ENCODE results near the gene RELT.

The RELT gene

DNA sequence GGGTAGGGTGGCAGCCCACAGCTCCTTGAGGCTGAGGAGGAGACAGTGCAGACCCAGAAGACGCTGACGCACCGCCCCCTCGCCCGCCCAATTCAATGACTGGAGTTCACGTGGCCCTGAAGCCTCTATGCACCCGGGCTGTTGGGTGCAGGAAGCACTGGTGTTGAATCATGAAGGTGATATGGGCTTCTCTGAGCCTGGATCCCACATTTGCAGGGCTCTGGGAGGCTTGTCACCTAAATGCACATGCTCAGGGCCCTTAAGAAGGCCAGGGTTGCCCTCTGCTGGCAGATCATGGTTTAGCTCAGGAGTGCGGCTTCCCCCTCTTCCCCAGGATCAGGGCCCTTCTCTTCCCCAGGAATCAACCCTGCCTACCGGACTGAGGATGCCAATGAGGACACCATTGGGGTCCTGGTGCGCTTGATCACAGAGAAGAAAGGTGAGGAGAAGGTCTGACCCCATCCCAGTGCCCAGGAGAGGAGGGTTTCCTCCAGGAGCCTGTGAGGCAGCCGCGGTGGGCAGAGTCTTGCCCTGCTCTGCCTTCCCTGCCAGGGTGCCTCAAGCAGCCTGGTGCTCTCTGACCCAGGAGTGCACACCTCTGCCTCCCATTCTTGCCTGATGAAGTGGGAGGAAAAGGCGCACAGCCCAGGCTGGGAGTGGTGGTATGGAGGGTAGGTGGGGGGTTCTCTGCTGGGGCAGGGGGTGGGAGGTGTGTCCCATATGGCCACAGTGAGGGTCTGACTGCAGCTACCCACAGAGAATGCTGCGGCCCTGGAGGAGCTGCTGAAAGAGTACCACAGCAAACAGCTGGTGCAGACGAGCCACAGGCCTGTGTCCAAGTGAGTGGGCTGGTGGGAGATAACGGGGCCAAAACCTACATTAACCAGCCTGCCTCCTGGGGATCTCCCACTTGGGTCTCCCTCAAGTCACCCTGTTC, 17.5 kb downstream of the RELT start:
- peak; percentile 55 for DNase-seq

DNA sequence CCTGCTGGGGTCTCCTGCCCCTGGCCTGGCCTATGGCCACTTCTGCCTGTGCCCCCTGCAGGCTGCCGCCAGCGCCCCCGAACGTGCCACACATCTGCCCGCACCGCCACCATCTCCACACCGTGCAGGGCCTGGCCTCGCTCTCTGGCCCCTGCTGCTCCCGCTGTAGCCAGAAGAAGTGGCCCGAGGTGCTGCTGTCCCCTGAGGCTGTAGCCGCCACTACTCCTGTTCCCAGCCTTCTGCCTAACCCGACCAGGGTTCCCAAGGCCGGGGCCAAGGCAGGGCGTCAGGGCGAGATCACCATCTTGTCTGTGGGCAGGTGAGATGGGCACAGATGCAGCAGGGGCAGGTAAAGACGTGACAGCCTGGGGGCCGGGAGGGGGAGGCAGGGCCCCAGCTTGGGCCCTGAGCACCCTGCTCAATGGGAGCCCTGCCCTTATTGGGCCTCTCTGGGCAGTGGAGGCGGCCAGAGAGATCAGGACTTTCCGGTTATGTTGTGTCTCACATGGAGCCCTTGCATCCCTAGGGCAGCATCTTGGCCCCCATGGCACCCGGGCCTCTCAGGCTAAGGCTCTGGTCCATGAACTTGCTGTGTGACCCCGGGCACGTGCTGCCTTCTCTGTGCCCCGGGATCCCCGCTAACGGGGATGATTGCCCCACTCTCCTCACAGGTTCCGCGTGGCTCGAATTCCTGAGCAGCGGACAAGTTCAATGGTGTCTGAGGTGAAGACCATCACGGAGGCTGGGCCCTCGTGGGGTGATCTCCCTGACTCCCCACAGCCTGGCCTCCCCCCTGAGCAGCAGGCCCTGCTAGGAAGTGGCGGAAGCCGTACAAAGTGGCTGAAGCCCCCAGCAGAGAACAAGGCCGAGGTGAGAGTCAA, 18.5 kb downstream of the RELT start:
- DNase-seq, result no peak

DNA sequence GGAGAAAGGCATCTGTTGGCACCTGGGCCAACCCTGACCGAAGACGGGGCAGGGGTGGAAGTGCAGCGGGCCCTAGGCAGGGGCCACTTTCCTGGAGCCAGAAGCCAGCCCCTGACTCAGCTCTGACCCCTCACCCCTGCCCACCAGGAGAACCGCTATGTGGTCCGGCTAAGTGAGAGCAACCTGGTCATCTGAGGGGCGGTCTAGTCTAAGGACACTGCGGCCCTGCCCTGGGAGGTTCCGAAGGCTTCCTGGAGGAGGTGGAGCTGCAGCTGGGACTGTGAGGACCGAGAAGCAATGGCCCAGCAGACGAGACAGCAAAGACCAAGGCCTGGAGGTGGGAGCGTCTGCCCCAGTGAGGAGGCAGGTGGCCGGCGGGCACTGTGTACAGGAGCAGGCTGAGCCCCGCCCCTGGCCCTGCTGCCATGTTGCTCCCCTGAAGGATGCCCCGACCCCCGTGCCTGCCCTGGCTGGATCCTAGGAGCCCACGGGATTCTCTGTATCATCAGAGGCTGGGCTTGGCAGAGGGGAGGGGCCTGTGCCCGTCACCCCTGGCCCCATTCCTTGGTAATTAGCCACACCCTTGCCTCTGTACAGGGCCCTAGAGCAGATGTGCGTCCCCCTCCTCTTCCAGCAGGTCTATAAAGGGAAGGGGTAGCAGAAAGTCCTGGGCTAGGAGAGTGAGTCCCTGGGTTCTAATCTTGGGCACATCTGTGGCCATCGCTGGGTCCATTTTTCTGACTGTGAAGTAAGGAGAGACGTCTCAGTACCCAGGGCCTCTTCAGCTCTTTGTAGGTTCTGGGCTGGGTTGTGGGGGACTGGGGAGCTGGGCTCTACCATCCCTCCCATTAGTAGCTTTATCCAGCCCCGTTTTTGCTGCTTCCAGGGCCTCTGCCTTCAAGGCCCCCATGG, 19.4 kb downstream of the RELT start:
- no peak for DNase-seq

DNA sequence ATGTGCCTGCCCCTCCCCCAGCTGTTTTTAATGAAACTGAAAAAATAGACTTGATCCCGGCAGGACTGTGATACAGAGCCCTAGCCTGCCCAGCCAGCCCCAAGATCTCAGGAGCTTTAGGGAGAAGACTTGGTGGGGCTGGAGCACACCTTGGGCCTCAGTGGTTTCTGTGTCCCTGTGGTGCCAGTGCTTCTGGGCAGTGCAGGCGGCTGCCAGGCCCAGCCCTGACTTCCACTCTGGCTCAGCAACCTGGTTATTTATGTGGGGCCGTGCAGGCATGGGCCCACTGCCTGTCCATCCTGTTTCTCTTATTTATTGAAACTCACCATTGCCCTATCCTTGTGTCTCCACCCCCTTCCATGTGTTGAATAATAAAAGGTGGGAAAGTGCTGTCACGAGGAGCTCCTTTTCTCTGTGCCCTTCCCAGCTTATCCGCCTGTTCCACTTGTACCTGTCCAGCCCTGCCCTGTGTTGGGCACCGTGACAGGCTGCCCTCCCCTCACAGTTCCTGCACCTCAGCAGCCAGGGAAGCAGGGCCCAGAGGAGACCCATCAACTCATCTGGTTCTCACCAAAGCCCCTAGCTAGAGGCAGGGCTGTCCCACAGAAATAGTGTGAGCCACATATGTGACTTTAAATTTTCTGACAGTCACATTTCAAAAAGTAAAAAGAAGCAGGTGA, 20.2 kb downstream of the RELT start:
- DNase-seq, result no peak

DNA sequence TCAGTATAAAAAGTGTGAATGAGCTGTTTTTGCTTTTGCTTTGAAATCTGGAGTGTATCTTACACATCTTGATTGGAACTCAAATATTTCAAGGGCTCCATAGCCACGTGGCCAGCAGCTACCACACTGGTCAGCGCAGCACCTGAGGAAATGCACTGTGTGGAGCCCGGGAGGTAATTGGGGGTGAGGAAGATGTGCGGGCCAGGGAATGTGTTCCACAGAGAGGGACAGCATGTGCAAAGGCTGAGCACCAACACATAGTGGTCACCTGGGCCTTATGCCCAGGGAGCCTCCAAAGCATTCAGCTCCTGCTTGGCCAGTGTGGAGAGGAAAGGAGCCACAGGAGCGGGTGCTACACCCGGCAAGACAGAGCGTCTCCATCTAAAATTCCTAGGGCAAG, 20.8 kb downstream of the RELT start:
- no peak for DNase-seq

DNA sequence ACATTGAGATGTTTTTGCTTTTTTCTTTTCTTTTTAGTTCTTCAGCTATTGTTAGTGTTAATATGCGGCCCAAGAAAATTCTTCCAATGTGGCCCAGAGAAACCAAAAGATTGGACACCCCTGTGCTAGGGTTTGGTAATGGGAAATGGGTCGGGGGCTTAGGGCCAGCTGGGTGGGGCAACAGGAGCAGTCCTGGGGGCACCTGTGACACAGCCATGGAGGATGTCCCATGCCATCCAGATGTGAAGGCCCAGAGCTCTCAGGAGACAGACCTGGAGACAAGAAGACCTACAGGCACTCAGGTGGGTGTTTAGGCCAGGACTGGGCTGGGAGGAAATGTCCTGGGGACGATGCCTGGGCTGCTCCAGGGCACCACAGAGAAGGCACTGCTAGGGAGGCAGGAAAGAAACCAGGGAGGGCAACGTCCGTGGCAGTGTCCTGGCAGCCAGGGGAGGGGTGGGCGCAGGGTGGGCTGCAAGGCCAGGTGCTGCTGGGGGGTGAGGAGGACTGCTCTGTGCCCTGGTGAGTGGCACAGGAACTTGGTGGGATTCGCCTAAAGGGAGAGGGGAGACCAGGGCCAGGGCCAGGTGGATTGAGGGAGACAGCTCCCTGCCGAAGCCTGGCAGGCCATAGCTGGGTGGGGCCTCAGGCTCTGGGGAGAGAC, 21.4 kb downstream of the RELT start:
- no peak for DNase-seq

DNA sequence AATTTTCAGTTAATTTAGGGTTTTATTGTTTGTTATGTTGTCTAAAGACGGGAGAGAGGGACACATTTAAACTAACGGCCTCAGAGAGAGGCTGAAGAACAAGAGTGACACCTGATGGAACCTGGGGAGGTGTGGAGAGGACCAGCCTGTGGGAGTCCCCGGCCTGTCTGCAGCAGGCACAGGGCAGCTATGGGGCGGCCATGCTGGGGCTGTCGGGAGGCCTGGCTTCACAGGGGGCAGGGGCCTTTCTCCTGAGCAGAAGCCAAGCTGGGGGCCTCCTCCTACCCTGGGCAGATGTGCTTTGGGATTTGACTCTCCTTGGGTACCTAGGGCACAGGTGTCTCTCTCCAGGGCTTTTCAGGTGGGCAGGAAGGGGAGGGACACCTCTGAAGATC, 21.9 kb downstream of the RELT start:
- no peak for DNase-seq

DNA sequence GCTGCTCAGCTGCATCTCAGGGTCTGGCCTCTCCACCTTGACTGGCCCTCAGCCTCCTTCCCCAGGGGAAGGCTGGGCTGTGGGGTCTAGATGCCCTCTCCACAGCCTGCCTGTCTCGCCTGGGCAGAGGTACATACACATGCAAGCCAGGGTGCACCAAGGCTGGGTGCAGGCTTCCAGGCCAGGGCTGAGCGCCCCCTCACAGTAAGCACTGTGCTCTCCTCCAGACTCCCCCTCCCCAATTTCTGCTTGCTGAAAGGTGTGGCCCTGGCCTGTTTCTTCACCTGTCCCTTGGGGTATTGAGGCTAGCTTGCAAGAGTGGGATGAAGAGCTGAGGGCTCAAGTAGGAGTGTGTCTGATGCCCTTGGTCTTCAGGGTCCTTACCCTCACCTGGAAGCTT, 22.5 kb downstream of the RELT start:
- no peak for DNase-seq

DNA sequence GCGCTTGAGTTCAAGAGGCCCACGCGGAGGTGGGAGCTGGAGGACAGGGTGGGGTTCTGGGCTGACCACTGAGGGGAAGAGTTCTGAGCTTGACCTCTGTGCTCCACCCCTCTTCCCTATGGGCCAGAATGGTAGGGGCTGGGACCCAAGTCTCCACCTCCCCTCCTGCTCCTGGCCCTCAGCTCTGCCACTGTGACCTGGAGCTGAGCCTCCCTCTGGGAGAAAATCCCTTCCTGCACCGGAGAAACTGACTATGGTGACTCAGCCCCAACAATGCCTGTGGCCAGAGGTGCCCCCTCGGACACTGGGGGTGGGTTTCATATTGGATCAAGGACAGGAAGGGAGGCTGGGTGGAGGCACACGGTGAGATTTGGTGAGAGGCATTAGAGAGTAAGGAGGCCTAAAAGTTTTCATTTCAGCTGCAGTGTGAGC, 23.0 kb downstream of the RELT start:
- DNase-seq, result no peak

DNA sequence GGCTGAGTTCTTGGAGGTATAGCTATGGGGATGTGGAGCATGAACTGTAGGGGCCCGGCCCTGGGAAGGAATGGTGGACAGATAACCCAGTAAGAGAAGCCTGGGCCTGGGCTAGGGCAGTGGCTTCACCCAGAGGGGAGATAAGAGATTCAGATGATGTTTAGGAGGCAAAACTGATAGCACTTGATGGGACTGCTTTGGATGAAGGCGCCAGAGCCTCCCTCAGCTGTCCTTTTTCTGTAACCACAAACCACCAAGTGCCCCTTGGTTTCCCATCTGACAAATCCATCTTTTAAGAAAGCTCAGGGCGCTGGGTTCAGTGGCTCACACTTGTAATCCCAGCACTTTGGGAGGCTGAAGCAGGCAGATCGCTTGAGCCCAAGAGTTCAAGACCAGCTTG, 23.4 kb downstream of the RELT start:
- no peak for DNase-seq

DNA sequence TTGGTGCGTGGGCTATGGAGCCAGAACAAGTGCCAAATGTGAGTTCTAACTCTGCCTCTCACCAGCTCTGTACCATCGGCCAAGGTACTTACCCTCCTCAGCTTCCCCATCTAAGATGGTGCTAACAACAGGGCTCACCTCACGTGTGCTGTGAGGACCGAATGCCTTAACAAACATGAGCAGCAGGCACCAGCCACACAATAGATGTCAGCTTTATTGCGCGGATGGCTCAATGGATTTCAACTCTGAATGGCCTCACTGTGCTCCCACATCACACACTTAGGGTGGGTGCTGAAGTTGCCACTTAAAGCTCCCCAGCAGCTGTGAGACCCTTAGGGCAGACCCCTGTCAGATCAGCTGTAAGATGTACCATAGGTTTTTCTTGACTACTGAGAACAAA, 24.1 kb downstream of the RELT start:
- no peak for DNase-seq

DNA sequence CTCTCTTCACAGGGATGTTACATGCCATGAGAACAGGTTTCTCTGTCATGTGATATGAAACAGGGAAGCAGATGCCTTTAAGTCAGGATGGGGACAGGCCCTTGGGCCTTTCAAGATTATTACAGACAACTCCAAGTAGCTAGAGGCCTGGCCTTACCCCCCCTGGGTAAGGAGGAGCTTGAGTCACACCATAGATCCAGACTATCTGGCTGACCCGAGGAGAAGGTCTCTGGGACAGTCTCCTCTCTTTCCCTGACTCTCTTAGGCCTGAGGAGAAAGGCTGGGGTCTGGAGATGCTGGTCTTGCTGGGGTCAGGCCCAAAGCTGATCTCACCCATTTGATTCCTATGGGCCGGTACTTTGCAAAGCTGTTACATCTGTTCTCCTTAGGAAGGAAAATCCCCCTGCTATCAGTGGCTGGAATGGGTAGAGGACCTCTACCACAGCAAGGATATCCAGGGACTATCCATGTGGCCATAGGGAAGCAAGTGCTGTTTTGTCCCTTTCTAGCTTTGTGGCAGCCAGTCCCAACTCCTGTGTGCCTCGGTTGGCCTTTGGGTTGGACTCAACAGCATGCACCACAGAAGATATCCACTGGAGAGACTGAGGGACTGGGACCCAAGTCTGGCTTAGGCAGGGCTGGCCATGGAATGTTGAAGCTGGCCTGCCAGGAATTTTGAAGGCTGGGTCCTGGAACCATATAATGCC, 25.2 kb downstream of the RELT start:
- DNase-seq, result no peak

DNA sequence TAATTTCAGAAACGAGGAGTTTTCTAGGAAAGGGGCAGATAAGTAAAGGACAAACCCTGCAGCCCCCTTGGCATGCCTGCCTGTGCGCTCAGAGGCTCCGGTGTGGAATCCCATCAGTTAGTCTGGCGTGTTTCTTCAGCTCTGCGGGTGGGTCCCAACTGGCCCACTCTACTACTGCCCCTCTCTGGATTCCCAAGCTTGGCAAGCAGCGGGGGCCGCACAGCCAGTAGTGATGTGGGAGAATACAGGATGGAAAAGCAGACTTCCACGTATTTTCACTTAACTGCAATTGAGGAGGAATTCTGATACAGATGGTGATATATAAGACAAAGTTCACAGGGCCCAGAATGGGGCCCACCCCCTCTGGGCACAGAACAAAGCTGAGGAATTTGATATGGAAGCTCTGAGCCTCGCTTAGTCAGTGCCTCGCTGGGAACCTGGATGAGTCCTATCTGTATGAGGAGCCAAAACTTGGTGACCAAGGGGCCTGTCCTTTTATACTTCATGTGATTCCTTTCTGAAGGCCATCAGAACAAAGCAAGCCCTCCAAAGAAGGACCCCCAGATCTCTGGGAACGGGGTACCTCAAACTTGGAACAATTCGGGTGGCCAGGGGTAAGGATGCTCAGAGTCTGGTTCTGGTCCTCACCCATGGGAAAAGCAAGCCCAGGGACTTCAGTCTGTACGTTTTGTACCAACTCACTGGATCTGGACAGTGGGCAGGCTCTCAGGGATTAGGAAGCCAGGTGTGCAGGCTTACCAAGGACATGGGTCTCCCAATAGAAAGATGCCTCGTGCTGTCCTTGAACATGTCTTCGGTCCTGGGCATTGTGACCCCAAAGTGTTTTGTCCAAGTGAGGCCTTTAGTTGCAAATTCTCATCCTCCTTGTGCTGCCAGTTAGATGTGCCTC, 26.0 kb downstream of the RELT start:
- no peak for DNase-seq

DNA sequence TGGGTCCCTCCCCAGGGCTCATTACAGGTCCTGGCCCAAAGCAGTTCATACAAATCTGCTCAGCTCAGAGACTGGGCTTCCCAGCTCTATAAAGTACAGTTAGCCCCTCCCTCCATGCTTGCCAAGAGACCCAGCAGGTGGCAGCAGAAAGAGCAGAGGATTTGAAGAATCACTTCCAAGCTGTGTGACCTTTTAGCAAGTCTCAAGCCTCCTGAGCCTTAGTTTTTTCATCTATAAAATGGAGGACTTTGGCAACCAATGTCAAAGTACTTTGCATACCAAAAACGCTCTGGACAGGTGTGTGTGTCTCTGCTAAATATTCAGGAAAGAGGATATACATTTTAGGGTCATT, 26.6 kb downstream of the RELT start:
- no peak for DNase-seq

DNA sequence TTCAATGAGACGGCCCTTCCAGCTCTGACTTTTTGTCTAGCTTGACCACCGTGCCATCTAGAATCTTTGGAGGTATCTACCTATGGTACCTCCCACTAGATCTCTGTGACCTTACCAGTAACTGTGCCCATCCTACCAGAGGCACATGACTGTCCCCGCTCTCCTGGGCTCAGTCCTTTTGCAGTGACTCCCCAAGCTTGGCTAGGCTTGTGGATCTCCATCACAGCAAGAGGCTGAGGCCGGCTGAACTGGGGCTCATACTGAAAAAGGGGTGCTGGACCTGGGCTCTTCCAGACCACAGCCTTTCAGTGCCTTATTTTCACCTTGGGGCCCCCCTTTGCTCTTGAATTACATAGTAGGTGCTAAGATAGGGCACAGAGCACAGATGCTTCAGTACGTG, 27.3 kb downstream of the RELT start:
- DNase-seq, result no peak

DNA sequence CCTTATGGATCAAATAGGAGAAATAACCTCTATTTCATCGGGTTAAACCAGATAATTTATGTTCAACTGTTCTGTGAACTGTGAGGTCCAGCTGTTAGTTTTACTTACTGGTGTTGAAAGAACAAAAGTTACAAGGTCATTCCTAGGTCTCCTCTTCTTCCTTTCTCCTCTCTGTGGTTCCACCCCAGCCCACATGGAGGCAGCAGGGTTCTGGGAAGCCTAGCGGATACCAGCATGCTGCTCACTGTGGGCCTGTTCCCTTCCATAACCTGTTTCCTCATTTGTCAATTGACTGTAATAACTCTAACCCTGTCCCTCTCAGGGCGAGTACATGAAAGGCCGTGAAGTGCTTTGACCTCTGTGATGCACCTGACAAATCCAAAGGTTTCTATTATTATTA, 27.8 kb downstream of the RELT start:
- no peak for DNase-seq

DNA sequence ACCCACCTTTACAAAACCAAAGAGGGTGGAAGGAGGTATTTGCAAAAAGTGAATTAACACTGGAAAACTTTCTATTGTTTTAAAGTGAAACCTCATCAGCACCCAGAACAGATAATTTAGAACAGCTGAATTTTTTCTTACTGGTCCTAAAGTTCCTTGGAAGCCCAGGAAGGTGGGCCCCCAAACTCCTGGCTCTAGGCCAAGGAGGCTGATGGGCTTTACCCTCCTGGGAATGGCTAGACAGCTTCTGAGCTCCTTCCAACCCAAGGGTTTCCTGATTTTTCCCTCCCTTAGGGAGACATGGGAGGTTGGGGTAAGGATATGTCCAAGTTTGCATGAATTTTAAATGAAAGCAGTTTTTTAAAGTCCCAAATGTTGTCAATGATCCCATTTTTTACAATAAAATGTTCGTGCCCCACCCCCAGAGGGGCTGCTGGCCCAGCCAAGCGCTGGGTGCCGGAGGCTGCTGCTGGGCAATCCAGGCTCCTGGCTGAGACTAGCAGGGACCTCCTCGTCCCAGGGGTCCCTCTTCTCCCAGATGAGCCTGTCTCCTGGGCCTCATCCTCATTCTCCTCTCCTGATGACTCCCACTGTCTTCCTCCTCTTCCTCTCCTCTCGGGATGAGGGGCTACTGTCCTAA, 28.4 kb downstream of the RELT start:
- no peak for DNase-seq

DNA sequence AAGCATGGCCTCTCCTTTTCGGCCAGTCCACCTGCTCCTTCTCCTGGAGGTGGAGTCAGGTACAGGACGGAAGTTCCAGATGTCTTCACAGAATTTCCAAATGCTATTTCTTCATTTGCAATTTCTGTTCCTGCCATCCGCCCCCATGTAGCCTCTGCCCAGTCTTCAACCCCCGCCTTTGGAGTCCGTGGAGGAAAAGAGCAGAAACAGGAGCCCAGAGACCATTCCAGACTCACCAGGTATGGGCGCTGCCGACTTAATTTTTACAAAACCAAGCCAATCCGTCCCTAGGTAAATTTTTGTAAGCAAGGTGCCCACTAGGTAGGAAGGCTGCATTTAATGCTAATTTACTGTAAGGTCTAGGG, 28.9 kb downstream of the RELT start:
- DNase-seq, result no peak

DNA sequence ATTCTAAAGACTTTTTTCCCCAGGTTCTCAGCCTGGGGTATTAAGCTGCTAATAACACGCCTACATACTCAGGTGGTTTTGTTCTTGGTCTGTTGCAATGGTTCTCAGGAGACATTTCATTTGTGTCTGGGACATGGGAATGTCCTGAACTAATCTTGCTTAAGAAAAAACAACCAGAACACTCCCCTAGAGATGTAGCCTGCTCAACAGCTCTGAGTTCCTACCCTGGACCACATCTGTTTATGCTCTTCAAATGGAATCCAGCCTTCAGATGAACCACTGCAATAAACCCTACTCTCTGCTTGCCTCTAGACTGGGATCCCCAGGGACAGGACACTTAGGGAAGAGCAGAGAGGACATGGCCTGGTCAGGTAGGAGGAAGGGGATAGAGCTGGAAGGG, 29.9 kb downstream of the RELT start:
- DNase-seq, result no peak

DNA sequence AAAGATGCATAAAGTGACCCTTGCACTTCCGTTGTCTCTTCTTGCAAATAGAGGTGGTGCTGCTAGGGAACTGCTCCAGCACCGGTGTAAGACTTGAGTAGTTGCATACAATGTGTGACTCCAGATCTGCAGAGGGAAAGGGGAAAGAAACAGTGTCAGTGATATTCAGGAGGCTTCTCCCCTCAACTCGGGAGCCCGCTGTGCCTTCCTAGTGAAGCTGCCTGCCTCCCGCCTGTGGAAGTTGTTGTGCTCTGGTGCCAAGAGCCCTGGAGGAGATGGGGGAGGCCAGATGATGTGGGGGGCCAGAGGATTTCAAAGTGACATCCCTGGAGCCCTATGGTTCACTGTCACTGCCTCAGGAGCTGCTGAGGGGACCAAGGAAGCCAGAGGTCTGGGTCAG, 30.4 kb downstream of the RELT start:
- no peak for DNase-seq
